ENCODE results near the gene APBB1IP.
"Not testable (repeated sequence)": the region's sequence is repeated elsewhere in the genome, so short reads cannot be mapped to it uniquely, and the experiment has no call there.

APBB1IP gene

DNA sequence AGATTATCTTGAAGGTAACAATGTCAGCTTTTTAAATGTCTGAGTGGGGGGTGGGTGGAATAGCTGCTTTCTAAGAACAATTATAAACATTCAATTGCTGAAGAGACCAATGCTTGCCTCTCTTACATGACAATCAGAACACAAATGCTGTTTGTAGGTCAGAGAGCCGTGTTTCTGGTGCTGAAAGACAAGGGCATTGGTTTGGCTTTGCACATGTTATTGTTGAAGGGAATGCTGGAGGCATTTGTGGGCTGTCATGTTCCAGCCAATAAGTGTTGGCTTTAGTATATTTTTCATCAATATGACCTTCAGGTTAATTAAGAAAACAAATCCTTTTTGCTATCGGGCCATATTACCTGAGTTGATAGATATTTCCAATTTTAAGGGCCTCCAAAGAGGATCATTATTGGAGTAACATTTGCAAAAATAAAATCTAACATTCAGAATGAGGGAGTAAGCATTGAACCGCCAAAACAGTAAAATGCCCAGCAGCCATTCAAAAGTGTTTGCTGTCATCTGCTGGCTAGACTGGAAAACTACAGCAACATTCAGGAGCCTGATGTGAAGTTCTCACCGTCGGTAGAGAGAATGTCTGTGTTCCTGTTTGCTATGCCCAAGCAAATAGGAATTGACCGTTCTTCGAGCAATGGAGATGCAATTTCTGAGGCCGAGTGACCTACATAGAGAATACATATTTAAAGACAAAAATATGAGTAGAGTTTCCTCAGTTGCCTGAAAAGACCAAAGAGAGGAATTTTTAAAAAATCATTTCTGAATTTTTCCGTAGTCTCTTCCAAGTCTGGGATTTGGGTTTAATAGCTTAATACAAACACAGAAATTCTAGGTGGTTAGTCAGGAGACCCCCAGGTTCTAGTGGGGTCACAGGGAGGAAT lies 118.9 kb downstream of the APBB1IP start:
- DNase-seq (ENCODE audit: low read depth in 2 of 2), result peak in 1 of 2 donors; percentile 17

DNA sequence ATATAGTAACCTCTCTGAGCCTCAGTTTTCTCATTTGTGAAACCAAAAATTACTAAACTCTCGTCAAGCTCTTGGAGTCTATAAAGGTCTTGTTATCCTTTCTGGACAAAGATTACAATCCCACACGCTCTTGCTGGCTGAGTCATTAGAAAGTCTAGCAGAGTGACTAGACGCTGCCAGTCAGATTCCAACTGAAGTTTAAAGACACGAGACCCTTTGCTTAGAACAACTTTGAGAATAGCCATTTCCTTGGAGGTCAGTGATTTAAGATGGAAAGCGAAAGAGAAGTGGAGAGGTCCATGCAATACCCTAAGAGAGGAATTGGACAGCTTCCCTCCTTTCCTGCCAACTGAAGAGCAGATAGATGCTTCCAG lies 119.5 kb downstream of the APBB1IP start:
- no peak for DNase-seq (ENCODE audit: low read depth in 2 of 2)

GRCh38 chr10:26566525-26567350 lies 128.6 kb downstream of the APBB1IP start:
- no peak for DNase-seq (ENCODE audit: low read depth in 2 of 2)

GRCh38 chr10:26567351-26567721 lies 129.2 kb downstream of the APBB1IP start:
- DNase-seq (ENCODE audit: low read depth in 2 of 2), result no peak

DNA sequence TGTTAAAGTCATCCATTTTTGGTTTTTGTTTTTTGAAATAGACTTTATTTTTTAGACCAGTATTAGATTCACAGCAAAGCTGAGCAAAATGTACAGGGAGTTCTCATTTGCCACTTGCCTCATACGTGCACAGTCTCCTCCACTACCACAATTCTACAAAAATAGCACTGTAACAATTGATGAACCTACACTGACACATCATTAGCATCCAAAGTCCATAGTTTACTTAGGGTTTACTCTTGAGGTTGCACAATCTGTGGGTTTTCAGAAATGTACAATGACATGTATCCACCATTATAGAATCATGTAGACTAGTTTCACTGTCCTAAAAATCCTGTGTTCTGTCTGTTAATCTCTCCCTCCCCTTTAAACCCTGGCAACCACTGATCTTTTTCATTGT lies 133.5 kb downstream of the APBB1IP start:
- no peak for DNase-seq (ENCODE audit: low read depth in 2 of 2)

DNA sequence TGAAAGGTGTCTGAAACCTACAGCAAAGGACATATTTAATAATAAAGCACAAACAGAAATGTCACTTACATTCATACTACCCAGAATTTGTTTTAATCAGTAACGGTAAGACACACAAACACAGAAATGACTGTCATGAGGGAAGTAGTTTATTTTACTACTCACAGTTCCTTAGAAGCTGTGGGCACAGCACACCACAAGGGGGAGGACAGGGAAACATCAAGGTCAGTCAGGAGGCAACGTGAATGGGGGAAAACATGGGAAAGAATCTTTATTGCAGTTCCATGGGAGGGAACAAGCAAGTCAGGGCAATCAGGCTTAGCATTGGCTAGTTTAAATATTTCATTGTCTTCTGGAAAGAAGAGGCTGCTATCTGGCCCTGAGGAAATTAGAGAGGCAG lies 135.5 kb downstream of the APBB1IP start:
- DNase-seq (ENCODE audit: low read depth in 2 of 2), result no peak

- no peak for DNase-seq (ENCODE audit: low read depth in 2 of 2)
Measured at GRCh38 chr10:26574783-26575182, 136.6 kb downstream of the APBB1IP start.

DNA sequence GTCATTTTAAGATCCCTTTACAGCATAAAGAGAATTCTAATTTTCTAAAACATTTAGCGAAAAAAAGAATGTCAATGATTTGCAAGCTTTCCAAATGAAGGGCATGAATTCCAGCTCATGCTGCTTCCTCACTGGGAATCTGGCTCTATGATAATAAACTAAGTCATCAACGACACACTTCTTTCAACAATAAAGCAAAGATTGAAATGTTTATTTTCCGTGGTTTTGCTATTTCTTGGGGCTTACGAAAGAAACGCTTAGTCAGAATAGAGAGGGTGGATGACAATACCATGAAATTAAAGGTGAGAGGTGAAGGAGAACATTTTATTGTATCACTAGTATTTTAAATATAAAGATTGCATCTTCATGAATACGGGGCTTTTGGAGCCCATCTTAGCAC lies 140.2 kb downstream of the APBB1IP start:
- not testable (repeated sequence) for DNase-seq (ENCODE audit: low read depth in 2 of 2)

- no peak for DNase-seq (ENCODE audit: low read depth in 2 of 2)
Measured at GRCh38 chr10:26579256-26580063, 141.3 kb downstream of the APBB1IP start.

- no peak for DNase-seq (ENCODE audit: low read depth in 2 of 2)
Measured at GRCh38 chr10:26586211-26586610, 148.1 kb downstream of the APBB1IP start.

DNA sequence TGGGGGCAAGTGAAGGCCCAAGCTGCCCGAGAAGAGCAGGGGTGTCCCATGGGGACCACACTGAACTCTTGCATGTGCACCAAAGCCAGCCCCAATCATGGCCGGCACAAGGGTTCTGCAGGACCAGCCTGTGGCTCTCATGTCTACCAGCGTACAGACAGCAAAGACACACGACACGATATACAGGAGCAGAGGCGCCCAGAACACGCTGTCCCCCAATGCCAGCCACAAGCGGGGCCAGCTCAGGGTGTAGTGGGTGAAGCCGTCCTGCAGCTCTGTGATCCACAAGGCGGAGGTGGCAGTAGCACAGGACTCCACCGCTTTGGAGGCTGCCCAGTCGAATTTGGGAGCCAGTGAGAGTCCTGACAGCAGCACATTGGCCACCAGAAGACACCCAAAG lies 150.5 kb downstream of the APBB1IP start:
- no peak for DNase-seq (ENCODE audit: low read depth in 2 of 2)

GRCh38 chr10:26589813-26590212 lies 151.7 kb downstream of the APBB1IP start:
- not testable (repeated sequence) for DNase-seq (ENCODE audit: low read depth in 2 of 2)

- no peak for DNase-seq (ENCODE audit: low read depth in 2 of 2)
Measured at GRCh38 chr10:26593896-26594295, 155.8 kb downstream of the APBB1IP start.

- DNase-seq (ENCODE audit: low read depth in 2 of 2), result not testable (repeated sequence)
Measured at GRCh38 chr10:26603283-26603682, 165.1 kb downstream of the APBB1IP start.

DNA sequence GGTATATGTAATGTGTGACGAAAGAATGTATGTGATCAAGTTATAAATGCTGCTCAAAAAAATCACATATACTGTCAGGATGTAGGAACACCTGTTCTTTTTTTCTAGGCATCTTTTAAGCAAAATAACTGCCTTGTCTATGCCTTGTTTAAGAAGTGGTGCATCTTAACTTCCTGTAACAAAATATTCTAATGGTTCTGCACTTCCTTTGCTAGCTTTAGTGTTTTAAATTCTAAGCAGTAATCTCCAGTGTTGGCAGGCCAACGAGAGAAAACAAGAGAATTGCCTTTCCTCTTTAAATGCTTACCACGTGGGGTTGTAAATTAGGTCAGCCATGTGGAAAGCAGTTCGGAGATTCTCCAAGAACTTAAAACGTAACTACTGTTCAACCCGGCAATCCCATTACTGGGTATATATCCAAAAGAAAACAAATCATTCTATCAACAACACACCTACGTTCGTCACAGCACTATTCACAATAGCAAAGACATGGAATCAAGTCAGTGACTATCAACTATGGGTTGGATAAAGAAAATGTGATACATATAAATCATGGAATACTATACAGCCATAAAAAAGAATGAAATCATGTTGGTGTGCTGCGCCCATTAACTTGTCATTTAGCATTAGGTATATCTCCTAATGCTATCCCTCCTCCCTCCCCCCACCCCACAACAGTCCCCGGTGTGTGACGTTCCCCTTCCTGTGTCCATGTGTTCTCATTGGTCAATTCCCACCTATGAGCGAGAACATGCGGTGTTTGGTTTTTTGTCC lies 166.4 kb downstream of the APBB1IP start:
- not testable (repeated sequence) for DNase-seq (ENCODE audit: low read depth in 2 of 2)

DNA sequence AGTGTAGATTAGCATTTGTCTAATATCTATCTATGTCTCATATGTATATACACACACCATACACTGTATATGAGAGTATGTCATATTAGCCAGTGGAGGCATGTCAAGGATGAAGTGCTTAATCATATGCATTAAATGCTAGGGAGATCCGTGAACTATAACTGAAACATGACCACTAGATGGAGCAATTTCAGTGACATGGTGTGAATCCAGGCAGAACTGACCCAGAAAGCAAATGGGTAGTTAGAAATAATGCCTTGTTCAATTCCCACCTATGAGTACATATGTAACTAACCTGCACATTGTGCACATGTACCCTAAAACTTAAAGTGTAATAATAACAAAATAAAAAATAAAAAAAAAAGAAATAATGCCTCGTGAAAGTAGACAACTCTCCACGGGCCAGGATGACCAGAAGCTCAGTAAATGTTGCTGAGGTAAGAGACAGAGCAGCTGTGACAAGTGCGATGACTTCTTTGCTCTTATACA lies 168.3 kb downstream of the APBB1IP start:
- not testable (repeated sequence) for DNase-seq (ENCODE audit: low read depth in 2 of 2)

GRCh38 chr10:26612151-26612915 lies 174.2 kb downstream of the APBB1IP start:
- no peak for DNase-seq (ENCODE audit: low read depth in 2 of 2)
